Esophagus squamous epithelium (tissue), 5 donors: ENCODE measurements around the gene TRIM27. TPM values are rescaled to one million over a fixed set of nuclear protein-coding genes. Genes with fewer than 3 reads are reported as not detected.
A peak's percentile ranks its signal among the peaks of the same experiment; 100 is the strongest.

Source experiments
- DNase-seq: peaks from one replicate; lab custom pipeline; 2025; lab: John Stamatoyannopoulos, UW
- H3K27ac ChIP-seq, 4 donors: fragments of 200-600 bp; sonication (generic); one replicate each; pipeline ENCODE4 v1.5.1; 2016 to 2019; ENCODE audit warnings: mild to moderate bottlenecking in 1 of 4
- H3K27me3 ChIP-seq, 4 donors: fragments of 200-600 bp; sonication (generic); 1 replicate in 3 of 4; 2 replicates in 1 of 4; pipeline versions ENCODE4 v1.5.1 to v1.6.0; 2017 to 2021; ENCODE audit warnings: antibody characterized with exemption in 1 of 4
- H3K36me3 ChIP-seq, 3 donors: fragments of 200-600 bp; sonication (generic); one replicate each; pipeline ENCODE4 v1.5.1; 2016 to 2019
- H3K4me1 ChIP-seq, 3 donors: fragments of 200-600 bp; sonication (generic); one replicate each; pipeline ENCODE4 v1.5.1; 2017 to 2019
- H3K4me3 ChIP-seq, 4 donors: fragments of 200-600 bp; sonication (generic); 1 replicate in 3 of 4; 2 replicates in 1 of 4; pipeline ENCODE4 v1.5.1; 2016 to 2019; ENCODE audit warnings: mild to moderate bottlenecking in 2 of 4, moderate library complexity in 1 of 4
- H3K9me3 ChIP-seq, 3 donors: fragments of 200-600 bp; sonication (generic); one replicate each; pipeline ENCODE4 v1.5.1; 2016 to 2019
- POLR2A ChIP-seq, 4 donors: fragments of 450-650 bp; IDR thresholded peaks; one replicate each; pipeline ENCODE4 v1.6.1; 2017; ENCODE audit warnings: antibody characterized with exemption in 4 of 4, mild to moderate bottlenecking in 4 of 4, moderate library complexity in 3 of 4
- WGBS, 2 donors: methylation state at CpG; one replicate each; pipeline ENCODE4 v1.1.5; 2018; 5-methylcytosine and 5-hydroxymethylcytosine counted together
- intact Hi-C: fragments of 100-400 bp; cut with DNase I; formaldehyde crosslinking; loops from one replicate; pipeline ENCODE4 v1.15.0; 2022
- total RNA-seq, 4 donors: library from RNA; depleted of rRNA; stranded (reverse); fragments of >200 nt; gene quantifications; one replicate each; pipeline ENCODE4 v1.1.0, GENCODE V29; 2016
- TF ChIP-seq, protein P1 (sequence below), 6 experiments: fragments of 450-650 bp in 4 of 6; fragments of 200-600 bp in 2 of 6; sonication (generic) in 2 of 6; IDR thresholded peaks; one replicate each; pipeline ENCODE4 v1.5.1; 2016 to 2019; ENCODE audit warnings: antibody characterized with exemption in 6 of 6, mild to moderate bottlenecking in 4 of 6, moderate library complexity in 4 of 6
- donor health status: DM: yes; HTN: yes; CAD: no.

Gene TRIM27
- total RNA-seq, 4 donors from 2014 or later = 25.0 to 51.9 (median 30.9) TPM

- WGBS, 2 donors = 77 to 90% methylated on average over 3 of the region's 3 CpGs
- H3K9me3 ChIP-seq = no peaks in the 10 kb centered on the region
- no peak overlapping the region for H3K27ac ChIP-seq
- H3K36me3 ChIP-seq = no peaks in the 10 kb centered on the region
- no peak overlapping the region for H3K4me3 ChIP-seq
- peaks cover 11 to 42% (median 14%) of the 10 kb centered on the region in 3 donors for H3K4me1 ChIP-seq
- no peak for DNase-seq
- intact Hi-C loops = no loop called here
- no peaks in the 10 kb centered on the region for H3K27me3 ChIP-seq
- TF ChIP-seq POLR2A (IDR thresholded peaks at IDR 0.05) = no peak
- TF ChIP-seq, protein P1, sequence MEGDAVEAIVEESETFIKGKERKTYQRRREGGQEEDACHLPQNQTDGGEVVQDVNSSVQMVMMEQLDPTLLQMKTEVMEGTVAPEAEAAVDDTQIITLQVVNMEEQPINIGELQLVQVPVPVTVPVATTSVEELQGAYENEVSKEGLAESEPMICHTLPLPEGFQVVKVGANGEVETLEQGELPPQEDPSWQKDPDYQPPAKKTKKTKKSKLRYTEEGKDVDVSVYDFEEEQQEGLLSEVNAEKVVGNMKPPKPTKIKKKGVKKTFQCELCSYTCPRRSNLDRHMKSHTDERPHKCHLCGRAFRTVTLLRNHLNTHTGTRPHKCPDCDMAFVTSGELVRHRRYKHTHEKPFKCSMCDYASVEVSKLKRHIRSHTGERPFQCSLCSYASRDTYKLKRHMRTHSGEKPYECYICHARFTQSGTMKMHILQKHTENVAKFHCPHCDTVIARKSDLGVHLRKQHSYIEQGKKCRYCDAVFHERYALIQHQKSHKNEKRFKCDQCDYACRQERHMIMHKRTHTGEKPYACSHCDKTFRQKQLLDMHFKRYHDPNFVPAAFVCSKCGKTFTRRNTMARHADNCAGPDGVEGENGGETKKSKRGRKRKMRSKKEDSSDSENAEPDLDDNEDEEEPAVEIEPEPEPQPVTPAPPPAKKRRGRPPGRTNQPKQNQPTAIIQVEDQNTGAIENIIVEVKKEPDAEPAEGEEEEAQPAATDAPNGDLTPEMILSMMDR (IDR thresholded peaks at IDR 0.05) = no peak
These were observed 21.6 kb upstream of the TRIM27 start for GRCh38 chr6:28945349-28945748.

DNA sequence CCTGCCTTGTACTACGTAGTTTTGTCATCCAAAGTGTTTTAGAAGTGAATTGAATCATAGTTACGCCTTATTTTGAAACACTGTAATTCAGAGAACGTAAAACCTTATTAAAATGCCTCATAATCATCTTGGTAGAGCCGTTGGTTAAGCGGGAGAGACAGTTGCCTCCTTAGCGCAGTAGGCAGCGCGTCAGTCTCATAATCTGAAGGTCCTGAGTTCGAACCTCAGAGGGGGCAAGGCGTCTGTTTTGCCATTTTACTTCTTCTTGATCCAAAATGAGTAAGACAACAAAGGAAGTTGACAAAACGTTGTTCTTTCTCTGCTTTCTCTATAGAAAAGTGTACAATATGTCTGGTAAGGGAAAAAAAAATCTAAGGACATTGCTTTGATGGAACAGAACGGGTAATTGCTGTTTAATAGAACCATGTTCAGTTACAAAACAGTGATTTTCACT is 20.7 kb upstream of the TRIM27 start:
- intact Hi-C loops = loop anchor here (5.0 kb wide), 1 partner anchor 38 kb away; no protein-coding TSS in a partner anchor
- Histone ChIP-seq H3K27me3 (no peaks in the 10 kb centered on the region), H3K27ac (peak overlapping the region; percentile 79 to 88 (median 82)), H3K36me3 (no peaks in the 10 kb centered on the region), H3K4me3 (peak overlapping the region; percentile 38 to 65 (median 48)), H3K9me3 (no peaks in the 10 kb centered on the region), H3K4me1 (peaks cover 11 to 51% (median 14%) of the 10 kb centered on the region in 3 donors)
- TF ChIP-seq, protein P1 (IDR thresholded peaks at IDR 0.05) = no peak
- TF ChIP-seq POLR2A (IDR thresholded peaks at IDR 0.05) = no peak
- WGBS, 2 donors = 4 to 7% methylated on average over 12 of the region's 12 CpGs
- DNase-seq = no peak

DNA sequence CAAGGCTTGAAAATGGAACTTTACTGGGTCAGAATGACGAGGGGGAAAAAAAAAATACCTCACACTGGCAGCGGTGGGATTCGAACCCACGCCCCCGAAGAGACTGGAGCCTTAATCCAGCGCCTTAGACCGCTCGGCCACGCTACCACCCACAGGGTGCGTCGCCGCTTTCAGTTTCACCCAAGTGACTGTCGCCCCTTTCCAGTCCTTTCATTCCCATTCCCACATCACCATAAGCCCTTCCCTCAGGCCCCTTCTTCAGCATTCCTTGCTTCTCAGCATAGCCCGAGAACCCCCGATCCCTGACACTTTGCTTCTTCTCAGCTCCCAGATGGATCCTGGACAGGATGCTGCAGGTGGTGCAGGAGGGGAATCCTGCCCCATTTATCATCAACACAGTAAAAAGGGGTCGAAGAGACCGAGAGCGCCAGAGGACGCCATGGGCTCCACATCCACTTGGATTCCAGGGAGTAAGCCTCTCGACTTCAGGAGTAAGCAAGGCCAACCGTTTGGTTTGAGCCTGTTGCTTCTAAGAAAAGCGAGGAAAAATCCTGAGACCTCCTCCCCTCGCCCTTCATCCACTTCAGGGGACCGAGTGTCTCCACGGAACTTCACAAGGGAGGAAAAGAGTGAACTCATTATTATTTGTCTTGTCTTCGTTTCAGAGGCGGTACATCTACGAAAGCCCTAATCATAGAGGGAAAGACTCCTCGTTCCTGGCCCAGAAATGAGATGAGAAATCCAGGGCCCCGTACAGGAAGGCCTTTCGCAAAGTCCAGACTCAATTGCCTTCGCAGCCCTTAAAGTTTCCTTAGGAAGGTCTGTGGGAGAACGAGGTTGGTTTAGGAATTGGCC is 20.0 kb upstream of the TRIM27 start:
- H3K9me3 ChIP-seq = no peaks in the 10 kb centered on the region
- peak overlapping the region; percentile 79 to 88 (median 82) for H3K27ac ChIP-seq
- intact Hi-C loops = loop anchor here (5.0 kb wide), 1 partner anchor 39 kb away; no protein-coding TSS in a partner anchor
- no peak for DNase-seq
- no peak for TF ChIP-seq POLR2A (IDR thresholded peaks at IDR 0.05)
- TF ChIP-seq, protein P1 (IDR thresholded peaks at IDR 0.05) = no peak
- no peaks in the 10 kb centered on the region for H3K27me3 ChIP-seq
- H3K36me3 ChIP-seq = no peaks in the 10 kb centered on the region
- H3K4me3 ChIP-seq = peak overlapping the region; percentile 38 to 65 (median 48)
- peaks cover 11 to 52% (median 14%) of the 10 kb centered on the region in 3 donors for H3K4me1 ChIP-seq
- WGBS, 2 donors = 6 to 10% methylated on average over 25 to 30 of the region's 33 CpGs

DNA sequence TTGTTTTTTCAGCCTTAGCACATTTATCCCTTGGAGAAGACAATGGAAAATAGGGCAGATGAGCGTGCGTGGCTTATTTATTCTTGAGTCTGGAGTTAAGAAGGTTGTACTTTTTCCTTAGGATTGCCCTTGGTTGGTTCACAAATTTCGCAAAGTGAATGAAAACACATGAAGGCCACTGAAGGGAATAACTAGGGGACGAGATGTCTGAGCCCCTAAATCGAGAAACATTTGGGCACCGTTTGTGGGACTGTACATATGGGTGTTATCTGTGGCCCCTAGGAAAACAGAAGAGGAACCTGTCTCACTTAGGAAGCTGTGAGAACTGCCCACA is 19.4 kb upstream of the TRIM27 start:
- 32 to 44% methylated on average over 6 of the region's 6 CpGs for WGBS, 2 donors
- intact Hi-C loops = loop anchor here (5.0 kb wide), 1 partner anchor 39 kb away; no protein-coding TSS in a partner anchor
- Histone ChIP-seq H3K27ac (peak overlapping the region in 1 of 4 donors; percentile 79), H3K36me3 (no peaks in the 10 kb centered on the region), H3K4me1 (peaks cover 11 to 52% (median 14%) of the 10 kb centered on the region in 3 donors), H3K27me3 (no peaks in the 10 kb centered on the region), H3K4me3 (peak overlapping the region; percentile 38 to 65 (median 48)), H3K9me3 (no peaks in the 10 kb centered on the region)
- TF ChIP-seq, protein P1 (IDR thresholded peaks at IDR 0.05) = no peak
- TF ChIP-seq POLR2A (IDR thresholded peaks at IDR 0.05) = no peak
- DNase-seq = no peak
